Measurements from ENCODE around the gene ADAP1. TPM values are rescaled to one million over a fixed set of nuclear protein-coding genes. Genes with fewer than 3 reads are reported as not detected.

ADAP1 gene
- total and polyA plus RNA-seq, 2 of the 13 experiments (the other 11 are each of a cell fraction or from before 2014, with no cell fraction given): 10.5 to 24.6 TPM

DNA sequence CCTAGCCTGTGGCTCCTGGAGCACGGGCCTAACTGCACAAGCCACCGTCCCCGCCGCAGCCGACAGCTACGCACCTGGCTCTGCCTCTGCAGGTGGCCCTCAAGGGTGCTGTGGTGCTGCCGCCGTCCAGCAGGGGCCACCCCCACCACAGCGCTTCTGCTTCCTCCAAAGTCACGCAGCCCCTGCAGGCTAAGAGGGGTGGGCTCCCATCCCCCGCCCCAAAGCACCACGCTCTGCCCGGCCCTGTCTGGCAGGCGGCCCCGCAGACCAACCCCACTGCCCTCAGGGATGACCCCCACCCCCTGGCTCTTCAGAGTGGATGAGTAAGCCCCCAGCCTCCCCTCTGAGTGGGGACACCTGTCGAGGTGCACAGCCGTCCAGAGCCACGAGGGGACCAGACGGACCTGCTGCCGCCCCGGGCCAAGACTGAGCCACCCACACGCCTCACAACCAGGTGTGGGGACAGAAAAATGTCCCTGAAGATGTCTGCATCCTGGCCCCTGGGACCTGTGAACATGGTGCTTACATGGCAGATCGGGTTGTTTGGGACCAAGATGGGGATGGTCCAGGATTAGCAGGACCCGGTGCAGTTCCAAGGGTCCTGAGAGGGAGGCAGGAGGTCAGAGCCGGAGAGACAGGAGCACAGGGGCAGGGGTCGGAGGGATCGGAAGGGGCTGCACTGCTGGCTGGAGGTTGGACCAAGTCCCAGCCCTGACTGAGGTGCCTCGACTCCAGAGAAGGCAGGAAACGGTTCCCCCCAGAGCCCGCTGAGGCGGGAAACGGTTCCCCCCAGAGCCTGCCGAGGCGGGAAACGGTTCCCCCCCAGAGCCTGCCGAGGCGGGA, 9.0 kb upstream of the ADAP1 start (continued):
- TF ChIP-seq, protein P1, sequence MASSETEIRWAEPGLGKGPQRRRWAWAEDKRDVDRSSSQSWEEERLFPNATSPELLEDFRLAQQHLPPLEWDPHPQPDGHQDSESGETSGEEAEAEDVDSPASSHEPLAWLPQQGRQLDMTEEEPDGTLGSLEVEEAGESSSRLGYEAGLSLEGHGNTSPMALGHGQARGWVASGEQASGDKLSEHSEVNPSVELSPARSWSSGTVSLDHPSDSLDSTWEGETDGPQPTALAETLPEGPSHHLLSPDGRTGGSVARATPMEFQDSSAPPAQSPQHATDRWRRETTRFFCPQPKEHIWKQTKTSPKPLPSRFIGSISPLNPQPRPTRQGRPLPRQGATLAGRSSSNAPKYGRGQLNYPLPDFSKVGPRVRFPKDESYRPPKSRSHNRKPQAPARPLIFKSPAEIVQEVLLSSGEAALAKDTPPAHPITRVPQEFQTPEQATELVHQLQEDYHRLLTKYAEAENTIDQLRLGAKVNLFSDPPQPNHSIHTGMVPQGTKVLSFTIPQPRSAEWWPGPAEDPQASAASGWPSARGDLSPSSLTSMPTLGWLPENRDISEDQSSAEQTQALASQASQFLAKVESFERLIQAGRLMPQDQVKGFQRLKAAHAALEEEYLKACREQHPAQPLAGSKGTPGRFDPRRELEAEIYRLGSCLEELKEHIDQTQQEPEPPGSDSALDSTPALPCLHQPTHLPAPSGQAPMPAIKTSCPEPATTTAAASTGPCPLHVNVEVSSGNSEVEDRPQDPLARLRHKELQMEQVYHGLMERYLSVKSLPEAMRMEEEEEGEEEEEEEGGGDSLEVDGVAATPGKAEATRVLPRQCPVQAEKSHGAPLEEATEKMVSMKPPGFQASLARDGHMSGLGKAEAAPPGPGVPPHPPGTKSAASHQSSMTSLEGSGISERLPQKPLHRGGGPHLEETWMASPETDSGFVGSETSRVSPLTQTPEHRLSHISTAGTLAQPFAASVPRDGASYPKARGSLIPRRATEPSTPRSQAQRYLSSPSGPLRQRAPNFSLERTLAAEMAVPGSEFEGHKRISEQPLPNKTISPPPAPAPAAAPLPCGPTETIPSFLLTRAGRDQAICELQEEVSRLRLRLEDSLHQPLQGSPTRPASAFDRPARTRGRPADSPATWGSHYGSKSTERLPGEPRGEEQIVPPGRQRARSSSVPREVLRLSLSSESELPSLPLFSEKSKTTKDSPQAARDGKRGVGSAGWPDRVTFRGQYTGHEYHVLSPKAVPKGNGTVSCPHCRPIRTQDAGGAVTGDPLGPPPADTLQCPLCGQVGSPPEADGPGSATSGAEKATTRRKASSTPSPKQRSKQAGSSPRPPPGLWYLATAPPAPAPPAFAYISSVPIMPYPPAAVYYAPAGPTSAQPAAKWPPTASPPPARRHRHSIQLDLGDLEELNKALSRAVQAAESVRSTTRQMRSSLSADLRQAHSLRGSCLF (CRISPR knock-in tag; IDR thresholded peaks at IDR 0.05; ENCODE audit: borderline replicate concordance): no peak
- TF ChIP-seq NFYB (CRISPR knock-in tag; IDR thresholded peaks at IDR 0.05) (no peak), HCFC1 (IDR thresholded peaks at IDR 0.05; ENCODE audit: low read depth, low read length) (no peak), TBX2 (CRISPR knock-in tag; IDR thresholded peaks at IDR 0.05; ENCODE audit: borderline replicate concordance) (peak; percentile 30; the same call in 1 of the 2 replicates), CCAR2 (optimal IDR thresholded peaks at IDR 0.05; ENCODE audit: low read depth, low read length) (no peak), ZNF570 (CRISPR knock-in tag; IDR thresholded peaks at IDR 0.05; ENCODE audit: borderline replicate concordance) (no peak), ZNF232 (CRISPR knock-in tag; IDR thresholded peaks at IDR 0.05; ENCODE audit: borderline replicate concordance) (no peak), ZNF598 (CRISPR knock-in tag; IDR thresholded peaks at IDR 0.05; ENCODE audit: borderline replicate concordance) (no peak), ZNF556 (CRISPR knock-in tag; IDR thresholded peaks at IDR 0.05; ENCODE audit: borderline replicate concordance) (no peak), NONO (IDR thresholded peaks at IDR 0.05) (no peak), NONO (CRISPR knock-in tag; conservative IDR thresholded peaks at IDR 0.05) (peak; percentile 63), NR2F1 (CRISPR knock-in tag; IDR thresholded peaks at IDR 0.05) (no peak), PITX1 (CRISPR knock-in tag; IDR thresholded peaks at IDR 0.05) (no peak), ZNF781 (CRISPR knock-in tag; IDR thresholded peaks at IDR 0.05; ENCODE audit: borderline replicate concordance, not compliant biosample characterization) (no peak), YEATS2 (CRISPR knock-in tag; IDR thresholded peaks at IDR 0.05; ENCODE audit: borderline replicate concordance) (no peak), ATAD3A (CRISPR knock-in tag; IDR thresholded peaks at IDR 0.05) (no peak), ZNF768 (CRISPR knock-in tag; IDR thresholded peaks at IDR 0.05) (peak; percentile 26; the same call in 1 of the 2 replicates), ESRRA (CRISPR knock-in tag; IDR thresholded peaks at IDR 0.05; ENCODE audit: low read depth) (no peak), ZNF354B (CRISPR knock-in tag; IDR thresholded peaks at IDR 0.05) (no peak), RFXAP (CRISPR knock-in tag; IDR thresholded peaks at IDR 0.05; ENCODE audit: borderline replicate concordance) (no peak), HOXA3 (CRISPR knock-in tag; IDR thresholded peaks at IDR 0.05) (peak; percentile 69; the same call in 1 of the 2 replicates), ZNF549 (CRISPR knock-in tag; IDR thresholded peaks at IDR 0.05) (no peak)
- TF ChIP-seq, protein P2, sequence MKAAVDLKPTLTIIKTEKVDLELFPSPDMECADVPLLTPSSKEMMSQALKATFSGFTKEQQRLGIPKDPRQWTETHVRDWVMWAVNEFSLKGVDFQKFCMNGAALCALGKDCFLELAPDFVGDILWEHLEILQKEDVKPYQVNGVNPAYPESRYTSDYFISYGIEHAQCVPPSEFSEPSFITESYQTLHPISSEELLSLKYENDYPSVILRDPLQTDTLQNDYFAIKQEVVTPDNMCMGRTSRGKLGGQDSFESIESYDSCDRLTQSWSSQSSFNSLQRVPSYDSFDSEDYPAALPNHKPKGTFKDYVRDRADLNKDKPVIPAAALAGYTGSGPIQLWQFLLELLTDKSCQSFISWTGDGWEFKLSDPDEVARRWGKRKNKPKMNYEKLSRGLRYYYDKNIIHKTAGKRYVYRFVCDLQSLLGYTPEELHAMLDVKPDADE (CRISPR knock-in tag; IDR thresholded peaks at IDR 0.05): no peak
- TF ChIP-seq, protein P3, sequence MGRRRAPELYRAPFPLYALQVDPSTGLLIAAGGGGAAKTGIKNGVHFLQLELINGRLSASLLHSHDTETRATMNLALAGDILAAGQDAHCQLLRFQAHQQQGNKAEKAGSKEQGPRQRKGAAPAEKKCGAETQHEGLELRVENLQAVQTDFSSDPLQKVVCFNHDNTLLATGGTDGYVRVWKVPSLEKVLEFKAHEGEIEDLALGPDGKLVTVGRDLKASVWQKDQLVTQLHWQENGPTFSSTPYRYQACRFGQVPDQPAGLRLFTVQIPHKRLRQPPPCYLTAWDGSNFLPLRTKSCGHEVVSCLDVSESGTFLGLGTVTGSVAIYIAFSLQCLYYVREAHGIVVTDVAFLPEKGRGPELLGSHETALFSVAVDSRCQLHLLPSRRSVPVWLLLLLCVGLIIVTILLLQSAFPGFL (CRISPR knock-in tag; IDR thresholded peaks at IDR 0.05): no peak
